ENCODE results near the gene DSCAM.

GRCh38 chr21:40291560-40291959, 555.4 kb downstream of the DSCAM start:
- TF ChIP-seq CTCF (IDR thresholded peaks at IDR 0.05), result no peak
- TF ChIP-seq POLR2A (IDR thresholded peaks at IDR 0.05), result no peak
